K562 (cell line): ENCODE results near the gene DYRK1B. TPM values are rescaled to one million over a fixed set of nuclear protein-coding genes. Genes with fewer than 3 reads are reported as not detected.

ENCODE experiments used
- polyA plus RNA-seq, 8 experiments: library from polyadenylated mRNA; depleted of rRNA in 4 of 8; stranded (reverse) in 5 of 8; unstranded in 3 of 8; fragments of >200 nt; fragmentation: Nextera tagmentation in 2 of 8; fragmentation: Illumina TruSeq in 1 of 8; extraction: Ambion mirVana in 2 of 8; extraction: Trizol in 1 of 8; gene quantifications; 2 replicates each; pipeline versions ENCODE4 v1.2.1 to v1.2.3, GENCODE V29; 2011 to 2014; ENCODE audit warnings: inconsistent platforms in 1 of 8, missing spikeins in 1 of 8
- total RNA-seq, 7 experiments: library from RNA; depleted of rRNA in 6 of 7; stranded (reverse); fragments of >200 nt in 6 of 7; fragmentation: Illumina TruSeq in 2 of 7; extraction: Trizol in 2 of 7; gene quantifications; 2 replicates each; pipeline versions ENCODE4 v1.2.1 to v1.2.3, GENCODE V29; 2011 to 2021; ENCODE audit warnings: low replicate concordance in 1 of 7
- TF ChIP-seq, protein P1 (sequence below): fragments of 450-650 bp; IDR thresholded peaks from 2 replicates; pipeline ENCODE4 v1.6.1; 2016; ENCODE audit warnings: mild to moderate bottlenecking, moderate library complexity

The DYRK1B gene
- total and polyA plus RNA-seq, 9 of the 15 experiments (the other 6 are each of a cell fraction or from before 2014, with no cell fraction given), result 0.91 to 5.2 (median 1.5) TPM; not detected in 2

DNA sequence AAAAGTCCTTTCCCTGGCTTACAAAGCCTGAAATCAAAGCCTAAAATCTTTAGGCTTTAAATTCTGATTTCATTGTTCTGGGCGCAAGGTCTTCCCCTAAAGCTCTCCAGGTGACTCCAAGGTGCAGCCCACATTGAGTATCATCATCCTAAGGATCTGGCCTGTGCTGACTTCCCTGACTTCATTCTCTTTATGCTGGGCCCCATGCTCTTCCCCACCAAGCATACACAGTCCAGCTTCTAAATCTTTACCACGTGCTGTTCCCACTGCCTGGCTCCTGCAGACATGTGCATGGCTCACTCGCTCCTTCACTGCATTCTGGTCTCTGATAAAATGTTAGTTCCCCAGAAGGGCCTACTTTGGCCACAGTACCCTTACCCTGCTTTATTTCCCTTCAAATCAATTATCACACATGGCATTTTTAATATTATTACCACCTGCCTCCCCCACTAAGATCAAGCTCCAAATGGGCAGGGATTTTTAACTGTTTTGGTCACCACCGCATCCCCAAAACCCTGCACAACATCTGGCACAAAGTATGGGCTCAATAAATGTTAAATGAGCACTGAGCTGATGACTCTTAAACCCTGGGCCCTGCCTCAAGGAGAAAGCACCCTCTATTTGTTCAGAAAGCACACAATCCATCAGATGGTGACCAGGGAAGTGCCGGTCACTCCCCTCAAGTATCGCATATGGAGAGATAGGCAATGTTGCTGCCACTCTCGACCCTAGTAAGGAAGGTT, 8.9 kb upstream of the DYRK1B start (continued):
- TF ChIP-seq, protein P1, sequence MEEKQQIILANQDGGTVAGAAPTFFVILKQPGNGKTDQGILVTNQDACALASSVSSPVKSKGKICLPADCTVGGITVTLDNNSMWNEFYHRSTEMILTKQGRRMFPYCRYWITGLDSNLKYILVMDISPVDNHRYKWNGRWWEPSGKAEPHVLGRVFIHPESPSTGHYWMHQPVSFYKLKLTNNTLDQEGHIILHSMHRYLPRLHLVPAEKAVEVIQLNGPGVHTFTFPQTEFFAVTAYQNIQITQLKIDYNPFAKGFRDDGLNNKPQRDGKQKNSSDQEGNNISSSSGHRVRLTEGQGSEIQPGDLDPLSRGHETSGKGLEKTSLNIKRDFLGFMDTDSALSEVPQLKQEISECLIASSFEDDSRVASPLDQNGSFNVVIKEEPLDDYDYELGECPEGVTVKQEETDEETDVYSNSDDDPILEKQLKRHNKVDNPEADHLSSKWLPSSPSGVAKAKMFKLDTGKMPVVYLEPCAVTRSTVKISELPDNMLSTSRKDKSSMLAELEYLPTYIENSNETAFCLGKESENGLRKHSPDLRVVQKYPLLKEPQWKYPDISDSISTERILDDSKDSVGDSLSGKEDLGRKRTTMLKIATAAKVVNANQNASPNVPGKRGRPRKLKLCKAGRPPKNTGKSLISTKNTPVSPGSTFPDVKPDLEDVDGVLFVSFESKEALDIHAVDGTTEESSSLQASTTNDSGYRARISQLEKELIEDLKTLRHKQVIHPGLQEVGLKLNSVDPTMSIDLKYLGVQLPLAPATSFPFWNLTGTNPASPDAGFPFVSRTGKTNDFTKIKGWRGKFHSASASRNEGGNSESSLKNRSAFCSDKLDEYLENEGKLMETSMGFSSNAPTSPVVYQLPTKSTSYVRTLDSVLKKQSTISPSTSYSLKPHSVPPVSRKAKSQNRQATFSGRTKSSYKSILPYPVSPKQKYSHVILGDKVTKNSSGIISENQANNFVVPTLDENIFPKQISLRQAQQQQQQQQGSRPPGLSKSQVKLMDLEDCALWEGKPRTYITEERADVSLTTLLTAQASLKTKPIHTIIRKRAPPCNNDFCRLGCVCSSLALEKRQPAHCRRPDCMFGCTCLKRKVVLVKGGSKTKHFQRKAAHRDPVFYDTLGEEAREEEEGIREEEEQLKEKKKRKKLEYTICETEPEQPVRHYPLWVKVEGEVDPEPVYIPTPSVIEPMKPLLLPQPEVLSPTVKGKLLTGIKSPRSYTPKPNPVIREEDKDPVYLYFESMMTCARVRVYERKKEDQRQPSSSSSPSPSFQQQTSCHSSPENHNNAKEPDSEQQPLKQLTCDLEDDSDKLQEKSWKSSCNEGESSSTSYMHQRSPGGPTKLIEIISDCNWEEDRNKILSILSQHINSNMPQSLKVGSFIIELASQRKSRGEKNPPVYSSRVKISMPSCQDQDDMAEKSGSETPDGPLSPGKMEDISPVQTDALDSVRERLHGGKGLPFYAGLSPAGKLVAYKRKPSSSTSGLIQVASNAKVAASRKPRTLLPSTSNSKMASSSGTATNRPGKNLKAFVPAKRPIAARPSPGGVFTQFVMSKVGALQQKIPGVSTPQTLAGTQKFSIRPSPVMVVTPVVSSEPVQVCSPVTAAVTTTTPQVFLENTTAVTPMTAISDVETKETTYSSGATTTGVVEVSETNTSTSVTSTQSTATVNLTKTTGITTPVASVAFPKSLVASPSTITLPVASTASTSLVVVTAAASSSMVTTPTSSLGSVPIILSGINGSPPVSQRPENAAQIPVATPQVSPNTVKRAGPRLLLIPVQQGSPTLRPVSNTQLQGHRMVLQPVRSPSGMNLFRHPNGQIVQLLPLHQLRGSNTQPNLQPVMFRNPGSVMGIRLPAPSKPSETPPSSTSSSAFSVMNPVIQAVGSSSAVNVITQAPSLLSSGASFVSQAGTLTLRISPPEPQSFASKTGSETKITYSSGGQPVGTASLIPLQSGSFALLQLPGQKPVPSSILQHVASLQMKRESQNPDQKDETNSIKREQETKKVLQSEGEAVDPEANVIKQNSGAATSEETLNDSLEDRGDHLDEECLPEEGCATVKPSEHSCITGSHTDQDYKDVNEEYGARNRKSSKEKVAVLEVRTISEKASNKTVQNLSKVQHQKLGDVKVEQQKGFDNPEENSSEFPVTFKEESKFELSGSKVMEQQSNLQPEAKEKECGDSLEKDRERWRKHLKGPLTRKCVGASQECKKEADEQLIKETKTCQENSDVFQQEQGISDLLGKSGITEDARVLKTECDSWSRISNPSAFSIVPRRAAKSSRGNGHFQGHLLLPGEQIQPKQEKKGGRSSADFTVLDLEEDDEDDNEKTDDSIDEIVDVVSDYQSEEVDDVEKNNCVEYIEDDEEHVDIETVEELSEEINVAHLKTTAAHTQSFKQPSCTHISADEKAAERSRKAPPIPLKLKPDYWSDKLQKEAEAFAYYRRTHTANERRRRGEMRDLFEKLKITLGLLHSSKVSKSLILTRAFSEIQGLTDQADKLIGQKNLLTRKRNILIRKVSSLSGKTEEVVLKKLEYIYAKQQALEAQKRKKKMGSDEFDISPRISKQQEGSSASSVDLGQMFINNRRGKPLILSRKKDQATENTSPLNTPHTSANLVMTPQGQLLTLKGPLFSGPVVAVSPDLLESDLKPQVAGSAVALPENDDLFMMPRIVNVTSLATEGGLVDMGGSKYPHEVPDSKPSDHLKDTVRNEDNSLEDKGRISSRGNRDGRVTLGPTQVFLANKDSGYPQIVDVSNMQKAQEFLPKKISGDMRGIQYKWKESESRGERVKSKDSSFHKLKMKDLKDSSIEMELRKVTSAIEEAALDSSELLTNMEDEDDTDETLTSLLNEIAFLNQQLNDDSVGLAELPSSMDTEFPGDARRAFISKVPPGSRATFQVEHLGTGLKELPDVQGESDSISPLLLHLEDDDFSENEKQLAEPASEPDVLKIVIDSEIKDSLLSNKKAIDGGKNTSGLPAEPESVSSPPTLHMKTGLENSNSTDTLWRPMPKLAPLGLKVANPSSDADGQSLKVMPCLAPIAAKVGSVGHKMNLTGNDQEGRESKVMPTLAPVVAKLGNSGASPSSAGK, result 0 out of 2 replicates have a peak, but pooled peaks have one; percentile 21
